Fibroblast of the aortic adventitia (primary cell): ENCODE data around the gene MEPCE. TPM values are rescaled to one million over a fixed set of nuclear protein-coding genes. Genes with fewer than 3 reads are reported as not detected.
"Not testable (repeated sequence)": the region's sequence is repeated elsewhere in the genome, so short reads cannot be mapped to it uniquely, and the experiment has no call there.

Experiments used
- DNase-seq: peaks from one replicate; pipeline ENCODE4 v3.0.0-alpha.2; 2010; ENCODE audit warnings: low read depth
- H3K4me3 ChIP-seq: 2 replicates; pipeline ENCODE4 v1.5.1; 2011; ENCODE audit warnings: low read depth, mild to moderate bottlenecking, control low read depth, low read length, moderate library complexity
- total RNA-seq: library from RNA; depleted of rRNA; stranded (reverse); fragments of >200 nt; gene quantifications from 2 replicates; pipeline ENCODE4 v1.2.3, GENCODE V29; 2012; ENCODE audit warnings: low replicate concordance
- TF ChIP-seq, protein P1 (sequence below): IDR thresholded peaks from 2 replicates; pipeline ENCODE4 v1.5.1; 2011; ENCODE audit warnings: mild to moderate bottlenecking, low read length, control low read depth, inconsistent platforms; ENCODE audit not compliant: insufficient read depth

MEPCE gene, protein sequence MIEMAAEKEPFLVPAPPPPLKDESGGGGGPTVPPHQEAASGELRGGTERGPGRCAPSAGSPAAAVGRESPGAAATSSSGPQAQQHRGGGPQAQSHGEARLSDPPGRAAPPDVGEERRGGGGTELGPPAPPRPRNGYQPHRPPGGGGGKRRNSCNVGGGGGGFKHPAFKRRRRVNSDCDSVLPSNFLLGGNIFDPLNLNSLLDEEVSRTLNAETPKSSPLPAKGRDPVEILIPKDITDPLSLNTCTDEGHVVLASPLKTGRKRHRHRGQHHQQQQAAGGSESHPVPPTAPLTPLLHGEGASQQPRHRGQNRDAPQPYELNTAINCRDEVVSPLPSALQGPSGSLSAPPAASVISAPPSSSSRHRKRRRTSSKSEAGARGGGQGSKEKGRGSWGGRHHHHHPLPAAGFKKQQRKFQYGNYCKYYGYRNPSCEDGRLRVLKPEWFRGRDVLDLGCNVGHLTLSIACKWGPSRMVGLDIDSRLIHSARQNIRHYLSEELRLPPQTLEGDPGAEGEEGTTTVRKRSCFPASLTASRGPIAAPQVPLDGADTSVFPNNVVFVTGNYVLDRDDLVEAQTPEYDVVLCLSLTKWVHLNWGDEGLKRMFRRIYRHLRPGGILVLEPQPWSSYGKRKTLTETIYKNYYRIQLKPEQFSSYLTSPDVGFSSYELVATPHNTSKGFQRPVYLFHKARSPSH
- 48.0 and 49.6 TPM in 2 replicates for total RNA-seq

- H3K4me3 ChIP-seq, result peak within 1 kb of the TSS; percentile 83
- TF ChIP-seq, protein P1, sequence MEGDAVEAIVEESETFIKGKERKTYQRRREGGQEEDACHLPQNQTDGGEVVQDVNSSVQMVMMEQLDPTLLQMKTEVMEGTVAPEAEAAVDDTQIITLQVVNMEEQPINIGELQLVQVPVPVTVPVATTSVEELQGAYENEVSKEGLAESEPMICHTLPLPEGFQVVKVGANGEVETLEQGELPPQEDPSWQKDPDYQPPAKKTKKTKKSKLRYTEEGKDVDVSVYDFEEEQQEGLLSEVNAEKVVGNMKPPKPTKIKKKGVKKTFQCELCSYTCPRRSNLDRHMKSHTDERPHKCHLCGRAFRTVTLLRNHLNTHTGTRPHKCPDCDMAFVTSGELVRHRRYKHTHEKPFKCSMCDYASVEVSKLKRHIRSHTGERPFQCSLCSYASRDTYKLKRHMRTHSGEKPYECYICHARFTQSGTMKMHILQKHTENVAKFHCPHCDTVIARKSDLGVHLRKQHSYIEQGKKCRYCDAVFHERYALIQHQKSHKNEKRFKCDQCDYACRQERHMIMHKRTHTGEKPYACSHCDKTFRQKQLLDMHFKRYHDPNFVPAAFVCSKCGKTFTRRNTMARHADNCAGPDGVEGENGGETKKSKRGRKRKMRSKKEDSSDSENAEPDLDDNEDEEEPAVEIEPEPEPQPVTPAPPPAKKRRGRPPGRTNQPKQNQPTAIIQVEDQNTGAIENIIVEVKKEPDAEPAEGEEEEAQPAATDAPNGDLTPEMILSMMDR, result no peak
- peak; percentile 97 for DNase-seq
Measured at GRCh38 chr7:100429637-100430492, at the start of gene MEPCE. Gene MEPCE (plus strand): TSS chr7:100429831. CDS start chr7:100430019, 188 bp downstream.

DNA sequence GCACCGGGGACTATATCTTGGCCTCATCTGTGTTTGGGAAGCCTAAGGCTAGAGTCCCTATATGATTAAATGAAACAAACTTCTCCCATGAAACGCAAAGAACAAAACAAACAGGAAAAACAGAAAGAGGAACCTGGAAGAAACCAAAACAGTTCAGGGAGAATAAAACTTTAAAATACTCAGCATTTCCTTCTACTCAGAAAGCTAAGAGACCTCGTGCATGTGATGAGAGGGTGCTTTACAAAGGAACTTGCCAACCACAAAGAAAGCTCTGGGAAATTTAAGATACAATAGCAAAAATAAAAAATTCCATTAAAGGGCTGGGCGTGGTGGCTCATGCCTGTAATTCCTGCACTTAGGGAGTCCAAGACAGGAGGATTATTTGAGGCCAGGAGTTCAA, 49.4 kb upstream of the MEPCE start:
- no peak overlapping the region for H3K4me3 ChIP-seq
- TF ChIP-seq, protein P1, result no peak
- no peak for DNase-seq

DNA sequence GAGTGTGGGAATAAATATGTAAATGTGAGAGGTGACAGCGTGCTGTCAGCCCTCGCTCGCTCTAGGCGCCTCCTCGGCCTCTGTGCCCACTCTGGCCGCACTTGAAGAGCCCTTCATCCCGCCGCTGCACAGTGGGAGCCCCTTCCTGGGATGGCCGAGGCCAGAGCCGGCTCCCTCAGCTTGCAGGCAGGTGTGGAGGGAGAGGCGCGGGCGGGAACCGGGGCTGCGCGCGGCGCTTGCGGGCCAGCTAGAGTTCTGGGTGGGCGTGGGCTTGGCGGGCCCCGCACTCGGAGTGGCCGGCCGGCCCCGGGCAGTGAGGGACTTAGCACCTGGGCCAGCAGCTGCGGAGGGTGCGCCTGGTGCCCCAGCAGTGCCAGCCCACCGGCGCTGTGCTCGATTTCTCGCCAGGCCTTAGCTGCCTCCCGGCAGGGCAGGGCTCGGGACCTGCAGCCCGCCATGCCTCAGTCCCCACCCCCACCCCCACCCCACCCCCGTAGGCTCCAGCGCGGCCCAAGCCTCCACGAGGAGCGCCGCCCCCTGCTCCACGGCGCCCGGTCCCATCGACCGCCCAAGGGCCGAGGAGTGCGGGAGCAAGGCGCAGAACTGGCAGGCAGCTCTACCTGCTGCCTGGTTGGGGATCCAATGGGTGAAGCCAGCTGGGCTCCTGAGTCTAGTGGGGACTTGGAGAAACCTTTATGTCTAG, 47.9 kb upstream of the MEPCE start:
- not testable (repeated sequence) for DNase-seq, H3K4me3 ChIP-seq

- DNase-seq, H3K4me3 ChIP-seq: not testable (repeated sequence)
Measured at GRCh38 chr7:100382234-100382853, 47.3 kb upstream of the MEPCE start.

DNA sequence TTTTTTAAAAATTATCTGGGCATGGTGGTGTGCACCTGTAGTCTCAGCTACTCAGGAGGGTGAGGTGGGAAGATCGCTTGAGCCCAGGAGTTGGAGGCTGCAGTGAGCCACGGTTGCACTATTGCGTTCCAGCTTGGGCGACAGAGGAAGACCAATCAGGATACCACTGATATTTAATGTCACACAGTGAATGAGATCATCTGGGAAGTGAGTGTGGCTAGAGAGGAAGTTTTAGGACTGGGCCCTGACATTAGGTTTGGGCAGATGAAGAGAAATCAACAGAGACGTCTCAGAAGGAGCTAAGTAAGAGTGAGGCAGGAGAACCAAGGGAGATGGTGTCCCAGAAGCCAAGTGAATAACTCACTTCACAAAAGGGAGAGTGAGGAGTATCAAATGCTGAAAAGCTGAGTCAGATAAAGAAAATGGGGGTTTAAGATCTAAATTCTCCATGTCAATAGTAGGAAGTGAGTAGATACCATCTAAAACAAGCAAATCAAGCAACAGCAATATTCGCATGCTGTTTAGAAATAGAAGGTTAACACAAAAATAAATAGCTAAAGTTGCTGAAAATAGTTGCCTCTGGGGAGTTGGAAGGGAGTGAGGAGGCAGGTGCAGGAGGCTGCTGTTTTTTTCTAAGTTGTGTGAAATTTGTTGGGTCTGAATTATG, 44.9 kb upstream of the MEPCE start:
- H3K4me3 ChIP-seq, result no peak overlapping the region
- DNase-seq, result no peak
- TF ChIP-seq, protein P1, result no peak

- TF ChIP-seq, protein P1, result no peak
- no peak for DNase-seq
- H3K4me3 ChIP-seq, result no peak overlapping the region
Measured at GRCh38 chr7:100386940-100387339, 42.7 kb upstream of the MEPCE start.
